ENCODE measurements around the gene OR6C70. TPM values are rescaled to one million over a fixed set of nuclear protein-coding genes. Genes with fewer than 3 reads are reported as not detected.

The OR6C70 gene
- total and polyA plus RNA-seq, 2 of the 4 experiments (the other 2 are of a cell fraction): not detected

GRCh38 chr12:55467836-55468235, 2.1 kb downstream of the OR6C70 start:
- H2BK5ac ChIP-seq (ENCODE audit: low read depth, low read length, poor library complexity, severe bottlenecking): no peak overlapping the region
- dilution Hi-C loops (cut with HindIII; ENCODE audit: low sequenced_read_pairs, unreplicated experiment): no loop called here
- H3K4me2 ChIP-seq (ENCODE audit: low read depth, low read length): no peak overlapping the region
- no peak overlapping the region for H3K27ac ChIP-seq (ENCODE audit: insufficient read depth, low read length)
- no peak overlapping the region for H2AK5ac ChIP-seq (ENCODE audit: low read depth, low read length)
- H2BK120ac ChIP-seq (ENCODE audit: low read depth, low read length): no peak overlapping the region
- H3K23ac ChIP-seq (ENCODE audit: low read depth, low read length): no peak overlapping the region
- no CpG with 5 or more reads among the region's 2 CpGs for WGBS, 2 experiments (ENCODE audit: extremely low coverage in 2 of 2, insufficient read length in 1 of 2)
- BruUV-seq (replicated peaks): no TSS peak
- no peak overlapping the region for H3K4me3 ChIP-seq (ENCODE audit: insufficient read depth, low read depth, low read length)
- no peak overlapping the region for H4K8ac ChIP-seq (ENCODE audit: low read depth in 2 of 2, low read length in 2 of 2)
- H2AFZ ChIP-seq (replicated peaks; ENCODE audit: low read length, poor library complexity): no peak overlapping the region
- H3K56ac ChIP-seq (ENCODE audit: extremely low read depth, insufficient read depth, low read length): no peak overlapping the region
- no peak overlapping the region for H3K14ac ChIP-seq (replicated peaks; ENCODE audit: low read depth, low read length)
- no peak overlapping the region for H3K4ac ChIP-seq (ENCODE audit: low read depth, low read length)
- H3K4me1 ChIP-seq (ENCODE audit: control insufficient read depth, insufficient read depth, low read length): no peaks in the 10 kb centered on the region
- H3K36me3 ChIP-seq (ENCODE audit: control insufficient read depth, insufficient read depth, low read length): no peaks in the 10 kb centered on the region
- H2BK20ac ChIP-seq (ENCODE audit: low read depth, low read length): no peak overlapping the region
- H3K79me1 ChIP-seq (ENCODE audit: low read depth in 1 of 2, low read length in 2 of 2): no peaks in the 10 kb centered on the region
- POLR2A ChIA-PET (ENCODE audit: unreplicated experiment): no interaction called here
- no peak overlapping the region for H3K9ac ChIP-seq (ENCODE audit: low read depth, low read length)
- TF ChIP-seq CHD1 (IDR thresholded peaks at IDR 0.05; ENCODE audit: low read depth, low read length) (no peak), NFE2L2 (IDR thresholded peaks at IDR 0.05; ENCODE audit: low read depth, low read length) (no peak), RFX5 (IDR thresholded peaks at IDR 0.05; ENCODE audit: low read depth, low read length) (no peak), RCOR1 (IDR thresholded peaks at IDR 0.05; ENCODE audit: insufficient replicate concordance, low read length) (no peak), BHLHE40 (IDR thresholded peaks at IDR 0.05; ENCODE audit: low read depth, low read length) (no peak), ELK1 (IDR thresholded peaks at IDR 0.05; ENCODE audit: borderline replicate concordance, low read depth, low read length) (no peak), RAD21 (IDR thresholded peaks at IDR 0.05; ENCODE audit: low read length) (no peak), CTCF (conservative IDR thresholded peaks at IDR 0.05; ENCODE audit: low read depth, low read length) (no peak), MAZ (IDR thresholded peaks at IDR 0.05; ENCODE audit: borderline replicate concordance, low read depth, low read length) (no peak), SMC3 (IDR thresholded peaks at IDR 0.05; ENCODE audit: low read depth, low read length) (no peak), MXI1 (IDR thresholded peaks at IDR 0.05; ENCODE audit: borderline replicate concordance, low read depth, low read length) (no peak)
- H2BK15ac ChIP-seq (ENCODE audit: low read depth, low read length): no peak overlapping the region
- H3K9me1 ChIP-seq (ENCODE audit: insufficient read depth, low read length): no peaks in the 10 kb centered on the region
- no peak overlapping the region for H3K18ac ChIP-seq (ENCODE audit: low read depth, low read length)
- H3K9me3 ChIP-seq (ENCODE audit: control insufficient read depth, insufficient read depth, low read length): no peaks in the 10 kb centered on the region
- intact Hi-C loops (cut with micrococcal nuclease): no loop called here
- ATAC-seq (ENCODE audit: low read depth) (no peak), DNase-seq (no peak)
- H4K20me1 ChIP-seq (ENCODE audit: insufficient read depth, low read length): no peaks in the 10 kb centered on the region
- no peak overlapping the region for H4K91ac ChIP-seq (ENCODE audit: insufficient read depth, low read depth, low read length)
- CTCF ChIA-PET: no interaction called here
- H4K5ac ChIP-seq (ENCODE audit: low read depth, low read length): no peak overlapping the region
- in situ Hi-C loops (cut with MboI; ENCODE audit: low sequenced_read_pairs): no loop called here
- no peak overlapping the region for H2AK9ac ChIP-seq (replicated peaks; ENCODE audit: low read depth, low read length, poor library complexity)
- H3K27me3 ChIP-seq (ENCODE audit: control insufficient read depth, insufficient read depth, low read length): no peaks in the 10 kb centered on the region
